GM19099 (cell line): Measurements from ENCODE around the gene STAT1.

Source experiments
- POLR2A ChIP-seq: IDR thresholded peaks from 3 replicates; pipeline ENCODE4 v1.6.1; 2011; ENCODE audit warnings: low read depth; ENCODE audit not compliant: insufficient read length; ENCODE audit errors: extremely low read depth

The STAT1 gene

DNA sequence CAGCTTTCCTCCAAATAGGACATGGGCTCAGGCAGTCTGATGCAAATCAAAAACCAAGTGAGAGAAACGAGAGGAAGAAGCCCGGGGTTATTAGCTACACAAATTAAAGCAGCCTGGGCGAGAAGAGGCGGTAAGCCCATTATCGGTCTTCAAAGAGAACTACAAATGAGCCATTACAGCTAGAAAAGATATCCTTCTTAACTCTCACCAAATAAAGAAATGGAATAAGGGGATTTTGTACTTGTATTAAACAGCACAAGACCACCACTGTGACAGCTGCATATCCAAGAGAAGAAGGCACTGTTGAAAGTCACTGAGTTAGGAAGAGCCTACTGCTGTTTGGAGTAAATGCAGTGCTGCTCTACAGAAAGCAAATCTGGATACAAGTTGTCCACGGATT lies 32.6 kb downstream of the STAT1 start:
- no peak for TF ChIP-seq POLR2A

- TF ChIP-seq POLR2A, result no peak
These were observed 33.3 kb downstream of the STAT1 start for GRCh38 chr2:190980630-190981209.

- no peak for TF ChIP-seq POLR2A
These were observed 33.9 kb downstream of the STAT1 start for GRCh38 chr2:190979906-190980629.

- no peak for TF ChIP-seq POLR2A
These were observed 35.5 kb downstream of the STAT1 start for GRCh38 chr2:190978389-190979053.

GRCh38 chr2:190977505-190977904 lies 36.5 kb downstream of the STAT1 start:
- TF ChIP-seq POLR2A, result no peak

DNA sequence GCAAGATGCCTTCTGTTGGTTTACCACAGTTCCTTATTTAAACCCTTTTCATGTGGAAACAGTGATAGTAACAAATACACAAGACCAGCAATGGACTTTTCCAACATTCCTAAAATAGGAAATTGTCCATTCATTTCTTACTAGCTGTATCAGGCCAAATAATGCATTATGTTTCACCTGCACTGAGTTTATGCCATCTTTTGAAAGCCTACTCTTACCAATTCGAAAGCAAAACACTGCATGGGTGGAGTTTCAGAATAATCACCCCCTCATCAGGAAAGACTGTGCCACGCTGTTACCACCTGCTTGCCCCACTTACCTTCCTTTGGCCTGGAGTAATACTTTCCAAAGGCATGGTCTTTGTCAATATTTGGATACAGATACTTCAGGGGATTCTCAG lies 37.5 kb downstream of the STAT1 start:
- no peak for TF ChIP-seq POLR2A

GRCh38 chr2:190974629-190975361 lies 39.2 kb downstream of the STAT1 start:
- no peak for TF ChIP-seq POLR2A

DNA sequence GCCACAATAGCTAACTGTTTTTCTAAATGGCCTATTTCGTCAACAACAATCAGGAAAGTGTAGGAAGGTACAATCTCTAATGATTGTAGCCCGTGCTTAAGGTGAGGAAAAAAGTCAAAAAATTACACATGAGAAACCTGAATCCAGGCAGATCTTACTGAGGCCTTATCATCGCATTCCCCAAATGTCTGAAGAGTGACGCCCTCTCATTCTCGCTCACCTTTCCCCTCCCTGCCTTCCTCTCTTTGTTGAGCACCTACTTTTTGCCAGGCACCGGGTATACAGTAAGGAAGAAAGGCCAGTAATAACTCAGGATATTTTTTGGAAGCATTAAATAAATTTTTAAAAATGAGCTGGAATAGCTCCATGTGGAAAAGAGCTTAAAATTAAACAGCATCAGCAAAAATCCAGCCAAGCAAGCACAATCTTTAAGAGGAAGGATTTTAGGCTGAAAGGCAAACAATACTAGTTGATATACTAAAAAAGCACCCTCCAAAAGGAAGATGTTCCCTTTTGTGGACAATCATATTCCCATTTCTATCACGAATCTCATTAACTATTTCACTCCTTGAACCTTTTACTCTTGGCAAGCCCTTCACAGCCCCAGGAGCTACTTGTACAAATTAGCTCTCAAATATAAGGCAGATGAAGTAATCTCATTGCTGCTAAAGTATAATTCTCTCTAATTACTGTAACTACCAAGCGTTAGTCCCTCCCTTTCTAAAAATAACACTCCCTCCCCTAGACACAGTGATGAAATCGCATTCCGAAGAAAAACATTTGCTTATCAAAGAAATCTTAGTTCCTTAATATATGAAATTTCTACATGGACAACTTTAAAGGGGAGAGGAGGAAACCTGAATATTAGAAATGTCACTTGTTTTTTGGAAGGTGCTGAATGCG lies 40.0 kb downstream of the STAT1 start:
- TF ChIP-seq POLR2A, result peak; percentile 24

- no peak for TF ChIP-seq POLR2A
These were observed 40.7 kb downstream of the STAT1 start for GRCh38 chr2:190973262-190973661.

DNA sequence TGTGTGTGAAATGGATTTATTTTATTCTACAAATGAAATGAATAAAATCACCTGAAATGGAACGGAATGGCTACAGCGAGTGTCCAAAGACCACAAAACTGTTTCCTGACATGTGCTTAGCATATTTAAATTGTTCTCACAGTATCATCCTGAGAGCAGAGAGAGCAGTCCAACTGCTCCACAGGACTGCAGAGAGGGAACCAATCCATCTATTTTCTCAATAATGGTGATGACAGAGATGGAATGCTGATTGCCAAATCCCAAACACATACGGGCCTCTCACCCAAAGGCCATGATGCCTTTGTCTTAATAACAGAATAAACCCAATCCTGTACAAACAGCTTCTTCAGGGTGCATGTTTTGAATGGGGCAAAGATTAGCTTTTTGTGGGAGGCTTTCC lies 41.1 kb downstream of the STAT1 start:
- no peak for TF ChIP-seq POLR2A

- no peak for TF ChIP-seq POLR2A
These were observed 41.8 kb downstream of the STAT1 start for GRCh38 chr2:190972213-190972612.

DNA sequence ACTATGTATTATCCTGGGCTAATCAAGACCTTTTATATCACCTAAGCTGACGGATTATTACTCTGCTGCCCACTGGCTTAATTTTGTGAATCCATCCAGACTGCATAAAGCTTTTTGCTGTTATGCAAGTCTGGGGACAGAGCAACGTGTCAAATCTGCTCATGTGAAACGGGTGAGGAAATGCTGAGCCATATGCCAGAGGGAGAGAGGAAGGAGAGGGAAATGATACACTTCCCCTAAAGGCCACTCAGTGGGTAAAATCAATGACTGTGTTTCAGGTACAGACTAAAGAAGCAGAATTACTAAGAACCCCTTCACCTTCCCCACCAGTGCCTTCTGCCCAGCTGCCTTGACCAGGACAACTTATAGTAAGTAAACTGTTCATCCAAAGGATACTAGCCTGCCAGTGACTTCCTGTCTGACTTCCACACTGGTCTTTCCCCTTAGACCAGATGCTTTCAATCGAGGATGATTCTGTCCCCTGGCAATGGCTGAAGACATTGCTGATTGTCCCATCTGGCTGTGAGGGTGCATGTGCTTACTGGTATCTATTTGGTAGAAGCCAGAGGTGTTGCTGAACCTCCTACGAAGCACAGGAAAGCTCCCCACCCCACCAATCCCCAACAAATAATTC lies 43.0 kb downstream of the STAT1 start:
- peak; percentile 37 for TF ChIP-seq POLR2A

GRCh38 chr2:190970160-190970559 lies 43.8 kb downstream of the STAT1 start:
- no peak for TF ChIP-seq POLR2A

- TF ChIP-seq POLR2A, result no peak
These were observed 45.4 kb downstream of the STAT1 start for GRCh38 chr2:190968522-190968921.
